ENCODE measurements around the gene RTKN2. TPM values are rescaled to one million over a fixed set of nuclear protein-coding genes. Genes with fewer than 3 reads are reported as not detected.
"Not testable (repeated sequence)": the region's sequence is repeated elsewhere in the genome, so short reads cannot be mapped to it uniquely, and the experiment has no call there.

RTKN2 gene
- 8.1 TPM for total RNA-seq

GRCh38 chr10:62268399-62269114 lies at the start of gene RTKN2:
Gene RTKN2, minus strand, starts transcription at chr10:62268844. Its CDS starts 234 bp downstream, at chr10:62268610.
- DNase-seq = peak; percentile 97

GRCh38 chr10:62317257-62317656 lies 48.6 kb upstream of the RTKN2 start:
- no peak for DNase-seq

GRCh38 chr10:62309254-62309653 lies 40.6 kb upstream of the RTKN2 start:
- no peak for DNase-seq

GRCh38 chr10:62308101-62308500 lies 39.5 kb upstream of the RTKN2 start:
- no peak for DNase-seq

GRCh38 chr10:62307635-62308034 lies 39.0 kb upstream of the RTKN2 start:
- no peak for DNase-seq

- no peak for DNase-seq
Measured at GRCh38 chr10:62306663-62307062, 38.0 kb upstream of the RTKN2 start.

- DNase-seq = no peak
Measured at GRCh38 chr10:62305813-62306212, 37.2 kb upstream of the RTKN2 start.

- no peak for DNase-seq
Measured at GRCh38 chr10:62303922-62304321, 35.3 kb upstream of the RTKN2 start.

GRCh38 chr10:62302760-62303159 lies 34.1 kb upstream of the RTKN2 start:
- no peak for DNase-seq

- no peak for DNase-seq
Measured at GRCh38 chr10:62297857-62298256, 29.2 kb upstream of the RTKN2 start.

GRCh38 chr10:62284221-62284620 lies 15.6 kb upstream of the RTKN2 start:
- peak; percentile 25 for DNase-seq

GRCh38 chr10:62281348-62281747 lies 12.7 kb upstream of the RTKN2 start:
- DNase-seq = not testable (repeated sequence)

- DNase-seq = not testable (repeated sequence)
Measured at GRCh38 chr10:62280392-62280791, 11.7 kb upstream of the RTKN2 start.

- peak; percentile 52 for DNase-seq
Measured at GRCh38 chr10:62278441-62278910, 9.8 kb upstream of the RTKN2 start.

GRCh38 chr10:62277971-62278370 lies 9.3 kb upstream of the RTKN2 start:
- DNase-seq = peak; percentile 56

- DNase-seq = no peak
Measured at GRCh38 chr10:62270020-62270419, 1.4 kb upstream of the RTKN2 start.

- peak; percentile 29 for DNase-seq
Measured at GRCh38 chr10:62268027-62268398, 631 bp downstream of the RTKN2 start.

GRCh38 chr10:62266611-62267010 lies 2.0 kb downstream of the RTKN2 start:
- no peak for DNase-seq

GRCh38 chr10:62266147-62266546 lies 2.5 kb downstream of the RTKN2 start:
- DNase-seq = no peak

GRCh38 chr10:62264702-62265436 lies 3.8 kb downstream of the RTKN2 start:
- peak; percentile 63 for DNase-seq

- DNase-seq = no peak
Measured at GRCh38 chr10:62264126-62264525, 4.5 kb downstream of the RTKN2 start.

GRCh38 chr10:62261666-62262065 lies 7.0 kb downstream of the RTKN2 start:
- no peak for DNase-seq

GRCh38 chr10:62259998-62260397 lies 8.6 kb downstream of the RTKN2 start:
- DNase-seq = no peak

GRCh38 chr10:62259456-62259855 lies 9.2 kb downstream of the RTKN2 start:
- no peak for DNase-seq

Measured in tongue (tissue), 2 donors.